Progenitor cell of endocrine pancreas (in vitro differentiated cells): ENCODE measurements around the gene TGFB3. TPM values are rescaled to one million over a fixed set of nuclear protein-coding genes. Genes with fewer than 3 reads are reported as not detected.

Experiments
- DNase-seq: peaks from one replicate; pipeline ENCODE4 v3.0.0; 2021; ENCODE audit warnings: low spot score; ENCODE audit not compliant: unreplicated experiment
- H3K27ac Mint-ChIP-seq: 2 replicates; pipeline ENCODE4 v1.8.0; 2021; ENCODE audit warnings: mild to moderate bottlenecking, moderate library complexity, mixed read lengths
- H3K27me3 Mint-ChIP-seq: 2 replicates; pipeline ENCODE4 v1.8.0; 2021; ENCODE audit warnings: mixed read lengths
- H3K36me3 Mint-ChIP-seq: 2 replicates; pipeline ENCODE4 v1.8.0; 2022; ENCODE audit warnings: mixed read lengths; ENCODE audit not compliant: insufficient read depth
- H3K4me1 Mint-ChIP-seq: 2 replicates; pipeline ENCODE4 v1.8.0; 2021; ENCODE audit warnings: low read depth, mixed read lengths
- H3K4me3 Mint-ChIP-seq: 2 replicates; pipeline ENCODE4 v1.8.0; 2021; ENCODE audit warnings: low read depth, mild to moderate bottlenecking, moderate library complexity, mixed read lengths
- H3K9me3 Mint-ChIP-seq: 2 replicates; pipeline ENCODE4 v1.8.0; 2021; ENCODE audit warnings: low read depth, mixed read lengths
- total RNA-seq: library from RNA; stranded (reverse); gene quantifications from 2 replicates; pipeline ENCODE4 v1.2.1, GENCODE V29; 2021
- TF ChIP-seq, protein P1 (sequence below): fragments of 200-600 bp; sonication (generic); IDR thresholded peaks from one replicate; pipeline ENCODE4 v1.5.0; 2021; ENCODE audit warnings: antibody characterized with exemption, mild to moderate bottlenecking; ENCODE audit not compliant: unreplicated experiment

Gene TGFB3
- total RNA-seq, 1 donor from 2014 or later, result 11.7 TPM

DNA sequence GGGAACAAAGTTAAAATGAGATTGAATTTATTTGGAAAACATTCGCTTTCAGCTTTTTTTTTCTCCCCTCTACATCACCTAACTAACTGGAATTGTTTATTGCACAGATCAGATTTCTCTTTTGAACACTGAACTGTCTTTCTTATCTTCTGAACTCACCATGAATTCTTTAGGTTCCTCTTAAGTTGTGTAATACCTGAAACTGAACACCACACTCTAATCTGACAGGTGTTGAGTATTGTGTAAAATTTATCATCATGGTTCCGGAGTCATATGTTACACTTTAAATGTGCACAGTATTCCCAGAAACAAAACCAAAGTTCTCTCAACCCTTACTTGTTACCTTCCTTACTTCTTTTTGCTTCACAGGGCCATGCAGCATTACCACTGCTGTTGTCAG, 66.8 kb downstream of the TGFB3 start:
- Mint-ChIP-seq H3K27me3 (no peaks in the 10 kb centered on the region), H3K4me1 (peaks cover 11% of the 10 kb centered on the region), H3K27ac (no peak overlapping the region), H3K36me3 (peaks cover 2% of the 10 kb centered on the region), H3K4me3 (no peak overlapping the region), H3K9me3 (no peaks in the 10 kb centered on the region)
- TF ChIP-seq, protein P1, sequence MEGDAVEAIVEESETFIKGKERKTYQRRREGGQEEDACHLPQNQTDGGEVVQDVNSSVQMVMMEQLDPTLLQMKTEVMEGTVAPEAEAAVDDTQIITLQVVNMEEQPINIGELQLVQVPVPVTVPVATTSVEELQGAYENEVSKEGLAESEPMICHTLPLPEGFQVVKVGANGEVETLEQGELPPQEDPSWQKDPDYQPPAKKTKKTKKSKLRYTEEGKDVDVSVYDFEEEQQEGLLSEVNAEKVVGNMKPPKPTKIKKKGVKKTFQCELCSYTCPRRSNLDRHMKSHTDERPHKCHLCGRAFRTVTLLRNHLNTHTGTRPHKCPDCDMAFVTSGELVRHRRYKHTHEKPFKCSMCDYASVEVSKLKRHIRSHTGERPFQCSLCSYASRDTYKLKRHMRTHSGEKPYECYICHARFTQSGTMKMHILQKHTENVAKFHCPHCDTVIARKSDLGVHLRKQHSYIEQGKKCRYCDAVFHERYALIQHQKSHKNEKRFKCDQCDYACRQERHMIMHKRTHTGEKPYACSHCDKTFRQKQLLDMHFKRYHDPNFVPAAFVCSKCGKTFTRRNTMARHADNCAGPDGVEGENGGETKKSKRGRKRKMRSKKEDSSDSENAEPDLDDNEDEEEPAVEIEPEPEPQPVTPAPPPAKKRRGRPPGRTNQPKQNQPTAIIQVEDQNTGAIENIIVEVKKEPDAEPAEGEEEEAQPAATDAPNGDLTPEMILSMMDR, result no peak
- DNase-seq, result no peak

- H3K36me3 Mint-ChIP-seq, result peaks cover 5% of the 10 kb centered on the region
- TF ChIP-seq, protein P1, result no peak
- DNase-seq, result no peak
- peaks cover 11% of the 10 kb centered on the region for H3K4me1 Mint-ChIP-seq
- H3K27ac Mint-ChIP-seq, result no peak overlapping the region
- no peak overlapping the region for H3K4me3 Mint-ChIP-seq
- H3K27me3 Mint-ChIP-seq, result no peaks in the 10 kb centered on the region
- no peaks in the 10 kb centered on the region for H3K9me3 Mint-ChIP-seq
Measured at GRCh38 chr14:75913183-75913582, 68.6 kb downstream of the TGFB3 start.

- peak overlapping the region; percentile 26 for H3K27ac Mint-ChIP-seq
- DNase-seq, result no peak
- no peak overlapping the region for H3K4me3 Mint-ChIP-seq
- H3K27me3 Mint-ChIP-seq, result no peaks in the 10 kb centered on the region
- H3K4me1 Mint-ChIP-seq, result peaks cover 6% of the 10 kb centered on the region
- no peaks in the 10 kb centered on the region for H3K9me3 Mint-ChIP-seq
- H3K36me3 Mint-ChIP-seq, result peaks cover 6% of the 10 kb centered on the region
- TF ChIP-seq, protein P1, result no peak
Measured at GRCh38 chr14:75911883-75912282, 69.9 kb downstream of the TGFB3 start.

DNA sequence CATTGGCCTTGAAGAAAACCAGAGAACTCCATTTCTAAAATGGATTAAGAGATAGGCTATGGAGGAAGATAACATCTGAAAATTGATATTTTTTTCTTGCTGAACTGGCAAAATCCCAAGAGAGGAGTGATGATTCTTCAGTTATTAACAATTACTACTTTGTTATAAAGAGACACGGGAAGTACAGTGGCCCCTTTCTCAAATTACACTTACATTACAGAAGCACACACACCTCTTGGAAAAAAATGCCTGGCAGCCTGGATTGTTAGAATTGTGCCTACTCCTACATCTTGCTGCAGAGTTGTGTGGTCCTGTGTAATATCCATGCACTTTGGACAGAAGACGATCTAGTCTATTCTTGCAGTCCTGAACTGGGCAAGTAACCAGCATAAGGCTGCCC, 71.7 kb downstream of the TGFB3 start:
- Mint-ChIP-seq H3K9me3 (no peaks in the 10 kb centered on the region), H3K27me3 (no peaks in the 10 kb centered on the region), H3K36me3 (peaks cover 6% of the 10 kb centered on the region), H3K4me3 (no peak overlapping the region), H3K27ac (no peak overlapping the region), H3K4me1 (peaks cover 6% of the 10 kb centered on the region)
- DNase-seq, result no peak
- TF ChIP-seq, protein P1, result no peak

GRCh38 chr14:75909630-75910029, 72.2 kb downstream of the TGFB3 start:
- Mint-ChIP-seq H3K9me3 (no peaks in the 10 kb centered on the region), H3K36me3 (peaks cover 6% of the 10 kb centered on the region), H3K4me3 (no peak overlapping the region), H3K4me1 (peaks cover 6% of the 10 kb centered on the region), H3K27ac (no peak overlapping the region), H3K27me3 (no peaks in the 10 kb centered on the region)
- TF ChIP-seq, protein P1, result no peak
- DNase-seq, result no peak

Other genes starting within 250 kb of the TGFB3 start
- gene IFT43, start 3.8 kb upstream of the TGFB3 start, total RNA-seq, result 45.1 and 52.1 TPM in 2 replicates
- gene GPATCH2L, start 169.9 kb upstream of the TGFB3 start, total RNA-seq, result 73.3 TPM in 2 replicates